Endothelial cell of umbilical vein (primary cell): Measurements from ENCODE around the gene FBXL19.

ENCODE experiments used
- CTCF ChIP-seq, 2 donors: IDR thresholded peaks; 1 replicate in 1 of 2; 2 replicates in 1 of 2; pipeline ENCODE4 v1.5.1; 2011; ENCODE audit warnings: low read length in 2 of 2, mild to moderate bottlenecking in 2 of 2, moderate library complexity in 2 of 2, control low read depth in 1 of 2, inconsistent platforms in 1 of 2, low read depth in 1 of 2; ENCODE audit not compliant: insufficient read depth in 1 of 2; ENCODE audit errors: extremely low read depth in 1 of 2
- EZH2 ChIP-seq: IDR thresholded peaks from 2 replicates; pipeline ENCODE4 v1.6.1; 2012; ENCODE audit warnings: borderline replicate concordance, low read depth, mild to moderate bottlenecking, moderate library complexity, low read length, inconsistent platforms; ENCODE audit not compliant: severe bottlenecking
- FOS ChIP-seq: IDR thresholded peaks from 2 replicates; pipeline ENCODE4 v1.6.1; 2011; ENCODE audit warnings: mild to moderate bottlenecking, low read length, moderate library complexity, borderline replicate concordance; ENCODE audit not compliant: insufficient read depth
- GATA2 ChIP-seq: IDR thresholded peaks from 2 replicates; pipeline ENCODE4 v1.7.0; 2011; ENCODE audit warnings: low read depth, mild to moderate bottlenecking, moderate library complexity, mixed read lengths, low read length; ENCODE audit not compliant: insufficient read length, insufficient read depth
- JUN ChIP-seq: IDR thresholded peaks from 2 replicates; pipeline ENCODE4 v1.6.1; 2011; ENCODE audit warnings: borderline replicate concordance, low read depth; ENCODE audit not compliant: insufficient read length, insufficient read depth
- MAX ChIP-seq: IDR thresholded peaks from 2 replicates; pipeline ENCODE4 v1.6.1; 2011; ENCODE audit not compliant: insufficient read depth, insufficient read length
- MYC ChIP-seq: IDR thresholded peaks from one replicate; pipeline ENCODE4 v1.6.1; 2011; ENCODE audit warnings: mild to moderate bottlenecking, low read depth, low read length
- POLR2A ChIP-seq: IDR thresholded peaks from 2 replicates; pipeline ENCODE4 v1.6.1; 2012; ENCODE audit warnings: low read depth, mild to moderate bottlenecking, control low read depth, low read length
- POLR2AphosphoS5 ChIP-seq: IDR thresholded peaks from 2 replicates; pipeline ENCODE4 v1.6.1; 2012; ENCODE audit warnings: low read depth, mild to moderate bottlenecking, control low read depth, low read length, moderate library complexity; ENCODE audit not compliant: insufficient read depth

DNA sequence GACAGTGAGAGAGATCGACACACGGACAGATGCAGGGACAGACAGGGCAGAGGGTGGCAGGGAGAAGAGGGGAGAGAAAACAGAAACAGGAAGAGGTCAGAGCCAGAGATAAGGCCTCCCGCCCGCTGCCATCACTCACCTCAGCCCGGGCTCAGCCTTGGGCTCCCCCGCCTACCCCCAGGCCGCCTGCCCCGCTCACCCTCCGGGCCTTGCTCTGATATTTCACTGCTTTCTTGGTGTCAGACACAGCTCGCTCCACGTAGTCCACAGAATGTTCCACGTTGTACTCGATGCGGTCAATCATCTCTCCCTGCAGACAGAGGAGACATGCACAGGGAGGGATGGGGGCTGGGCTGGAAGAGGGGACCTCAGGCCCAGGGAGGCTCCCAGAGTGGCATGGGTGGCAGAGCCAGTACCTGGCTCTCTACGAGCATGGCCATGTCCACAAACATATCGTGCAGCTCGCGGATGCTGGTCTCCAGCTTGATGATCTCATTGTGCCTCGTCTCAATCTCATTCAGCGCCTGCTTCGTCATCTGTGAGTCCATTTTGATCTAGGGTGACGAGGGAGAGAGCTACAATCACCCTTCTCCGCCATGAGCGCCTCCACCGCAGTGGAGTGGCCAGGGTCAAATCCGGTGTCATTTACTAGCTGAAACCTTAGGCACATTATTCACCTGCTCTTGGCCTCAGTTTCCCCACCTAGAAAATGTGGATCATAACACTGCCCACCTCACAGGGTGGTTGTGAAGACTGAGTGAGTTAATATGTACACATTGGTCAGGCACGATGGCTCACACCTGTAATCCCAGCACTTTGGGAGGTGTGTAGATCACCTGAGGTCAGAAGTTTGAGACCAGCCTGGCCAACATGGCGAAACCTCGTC is 69.8 kb downstream of the FBXL19 start:
- TF ChIP-seq EZH2 (no peak), POLR2A (no peak), CTCF (IDR thresholded peaks at IDR 0.05; ENCODE audit: extremely low read depth in 1 of 2, insufficient read depth in 1 of 2, low read depth in 1 of 2, low read length in 2 of 2) (no peak), MAX (no peak), POLR2AphosphoS5 (no peak), JUN (no peak), GATA2 (no peak), MYC (no peak), FOS (no peak)
